ENCODE data around the gene PRDM8. TPM values are rescaled to one million over a fixed set of nuclear protein-coding genes. Genes with fewer than 3 reads are reported as not detected.

Gene PRDM8
- total and polyA plus RNA-seq, 2 of the 8 experiments (the other 6 are each of a cell fraction or from before 2014, with no cell fraction given): not detected

GRCh38 chr4:80229128-80229527 lies 31.8 kb downstream of the PRDM8 start (continued):
- TF ChIP-seq, protein P1, sequence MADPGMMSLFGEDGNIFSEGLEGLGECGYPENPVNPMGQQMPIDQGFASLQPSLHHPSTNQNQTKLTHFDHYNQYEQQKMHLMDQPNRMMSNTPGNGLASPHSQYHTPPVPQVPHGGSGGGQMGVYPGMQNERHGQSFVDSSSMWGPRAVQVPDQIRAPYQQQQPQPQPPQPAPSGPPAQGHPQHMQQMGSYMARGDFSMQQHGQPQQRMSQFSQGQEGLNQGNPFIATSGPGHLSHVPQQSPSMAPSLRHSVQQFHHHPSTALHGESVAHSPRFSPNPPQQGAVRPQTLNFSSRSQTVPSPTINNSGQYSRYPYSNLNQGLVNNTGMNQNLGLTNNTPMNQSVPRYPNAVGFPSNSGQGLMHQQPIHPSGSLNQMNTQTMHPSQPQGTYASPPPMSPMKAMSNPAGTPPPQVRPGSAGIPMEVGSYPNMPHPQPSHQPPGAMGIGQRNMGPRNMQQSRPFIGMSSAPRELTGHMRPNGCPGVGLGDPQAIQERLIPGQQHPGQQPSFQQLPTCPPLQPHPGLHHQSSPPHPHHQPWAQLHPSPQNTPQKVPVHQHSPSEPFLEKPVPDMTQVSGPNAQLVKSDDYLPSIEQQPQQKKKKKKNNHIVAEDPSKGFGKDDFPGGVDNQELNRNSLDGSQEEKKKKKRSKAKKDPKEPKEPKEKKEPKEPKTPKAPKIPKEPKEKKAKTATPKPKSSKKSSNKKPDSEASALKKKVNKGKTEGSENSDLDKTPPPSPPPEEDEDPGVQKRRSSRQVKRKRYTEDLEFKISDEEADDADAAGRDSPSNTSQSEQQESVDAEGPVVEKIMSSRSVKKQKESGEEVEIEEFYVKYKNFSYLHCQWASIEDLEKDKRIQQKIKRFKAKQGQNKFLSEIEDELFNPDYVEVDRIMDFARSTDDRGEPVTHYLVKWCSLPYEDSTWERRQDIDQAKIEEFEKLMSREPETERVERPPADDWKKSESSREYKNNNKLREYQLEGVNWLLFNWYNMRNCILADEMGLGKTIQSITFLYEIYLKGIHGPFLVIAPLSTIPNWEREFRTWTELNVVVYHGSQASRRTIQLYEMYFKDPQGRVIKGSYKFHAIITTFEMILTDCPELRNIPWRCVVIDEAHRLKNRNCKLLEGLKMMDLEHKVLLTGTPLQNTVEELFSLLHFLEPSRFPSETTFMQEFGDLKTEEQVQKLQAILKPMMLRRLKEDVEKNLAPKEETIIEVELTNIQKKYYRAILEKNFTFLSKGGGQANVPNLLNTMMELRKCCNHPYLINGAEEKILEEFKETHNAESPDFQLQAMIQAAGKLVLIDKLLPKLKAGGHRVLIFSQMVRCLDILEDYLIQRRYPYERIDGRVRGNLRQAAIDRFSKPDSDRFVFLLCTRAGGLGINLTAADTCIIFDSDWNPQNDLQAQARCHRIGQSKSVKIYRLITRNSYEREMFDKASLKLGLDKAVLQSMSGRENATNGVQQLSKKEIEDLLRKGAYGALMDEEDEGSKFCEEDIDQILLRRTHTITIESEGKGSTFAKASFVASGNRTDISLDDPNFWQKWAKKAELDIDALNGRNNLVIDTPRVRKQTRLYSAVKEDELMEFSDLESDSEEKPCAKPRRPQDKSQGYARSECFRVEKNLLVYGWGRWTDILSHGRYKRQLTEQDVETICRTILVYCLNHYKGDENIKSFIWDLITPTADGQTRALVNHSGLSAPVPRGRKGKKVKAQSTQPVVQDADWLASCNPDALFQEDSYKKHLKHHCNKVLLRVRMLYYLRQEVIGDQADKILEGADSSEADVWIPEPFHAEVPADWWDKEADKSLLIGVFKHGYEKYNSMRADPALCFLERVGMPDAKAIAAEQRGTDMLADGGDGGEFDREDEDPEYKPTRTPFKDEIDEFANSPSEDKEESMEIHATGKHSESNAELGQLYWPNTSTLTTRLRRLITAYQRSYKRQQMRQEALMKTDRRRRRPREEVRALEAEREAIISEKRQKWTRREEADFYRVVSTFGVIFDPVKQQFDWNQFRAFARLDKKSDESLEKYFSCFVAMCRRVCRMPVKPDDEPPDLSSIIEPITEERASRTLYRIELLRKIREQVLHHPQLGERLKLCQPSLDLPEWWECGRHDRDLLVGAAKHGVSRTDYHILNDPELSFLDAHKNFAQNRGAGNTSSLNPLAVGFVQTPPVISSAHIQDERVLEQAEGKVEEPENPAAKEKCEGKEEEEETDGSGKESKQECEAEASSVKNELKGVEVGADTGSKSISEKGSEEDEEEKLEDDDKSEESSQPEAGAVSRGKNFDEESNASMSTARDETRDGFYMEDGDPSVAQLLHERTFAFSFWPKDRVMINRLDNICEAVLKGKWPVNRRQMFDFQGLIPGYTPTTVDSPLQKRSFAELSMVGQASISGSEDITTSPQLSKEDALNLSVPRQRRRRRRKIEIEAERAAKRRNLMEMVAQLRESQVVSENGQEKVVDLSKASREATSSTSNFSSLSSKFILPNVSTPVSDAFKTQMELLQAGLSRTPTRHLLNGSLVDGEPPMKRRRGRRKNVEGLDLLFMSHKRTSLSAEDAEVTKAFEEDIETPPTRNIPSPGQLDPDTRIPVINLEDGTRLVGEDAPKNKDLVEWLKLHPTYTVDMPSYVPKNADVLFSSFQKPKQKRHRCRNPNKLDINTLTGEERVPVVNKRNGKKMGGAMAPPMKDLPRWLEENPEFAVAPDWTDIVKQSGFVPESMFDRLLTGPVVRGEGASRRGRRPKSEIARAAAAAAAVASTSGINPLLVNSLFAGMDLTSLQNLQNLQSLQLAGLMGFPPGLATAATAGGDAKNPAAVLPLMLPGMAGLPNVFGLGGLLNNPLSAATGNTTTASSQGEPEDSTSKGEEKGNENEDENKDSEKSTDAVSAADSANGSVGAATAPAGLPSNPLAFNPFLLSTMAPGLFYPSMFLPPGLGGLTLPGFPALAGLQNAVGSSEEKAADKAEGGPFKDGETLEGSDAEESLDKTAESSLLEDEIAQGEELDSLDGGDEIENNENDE (IDR thresholded peaks at IDR 0.05; ENCODE audit: insufficient replicate concordance, low read length): no peak
- TF ChIP-seq CREB1 (IDR thresholded peaks at IDR 0.05) (no peak), HDAC2 (IDR thresholded peaks at IDR 0.05; ENCODE audit: borderline replicate concordance in 1 of 2, low read depth in 2 of 2, low read length in 2 of 2) (no peak), KDM5A (IDR thresholded peaks at IDR 0.05; ENCODE audit: low read length) (no peak), POLR2AphosphoS5 (IDR thresholded peaks at IDR 0.05; ENCODE audit: low read depth, low read length) (no peak), TBP (IDR thresholded peaks at IDR 0.05; ENCODE audit: low read depth, low read length) (no peak), SIRT6 (IDR thresholded peaks at IDR 0.05; ENCODE audit: low read length) (no peak)

All from H1 (cell line).